Neural cell (in vitro differentiated cells): ENCODE results near the gene HEPACAM2. TPM values are rescaled to one million over a fixed set of nuclear protein-coding genes. Genes with fewer than 3 reads are reported as not detected.

Source experiments
- H2AFZ ChIP-seq: fragments of 200-600, 300-800 bp; sonication (generic), shearing (Covaris generic); 2 replicates; pipeline ENCODE4 v1.6.0; 2014; ENCODE audit warnings: low read depth, mild to moderate bottlenecking, antibody characterized with exemption, low read length, moderate library complexity
- H3F3A ChIP-seq: fragments of 200-600 bp; shearing (Covaris generic); 2 replicates; pipeline ENCODE4 v1.6.1; 2016; ENCODE audit warnings: mild to moderate bottlenecking, moderate library complexity, mixed read lengths, antibody characterized with exemption, low read length; ENCODE audit not compliant: insufficient read depth, poor library complexity, severe bottlenecking
- H3K27ac ChIP-seq: fragments of 200-600, 300-800 bp; sonication (generic), shearing (Covaris generic); 2 replicates; pipeline ENCODE4 v1.5.1; 2014; ENCODE audit warnings: mild to moderate bottlenecking, low read length, moderate library complexity
- H3K27me3 ChIP-seq: fragments of 300-800, 200-600 bp; sonication (generic), shearing (Covaris generic); 2 replicates; pipeline ENCODE4 v1.6.0; 2014; ENCODE audit warnings: mild to moderate bottlenecking, low read depth, low read length, moderate library complexity; ENCODE audit not compliant: insufficient read depth
- H3K36me3 ChIP-seq: fragments of 300-800, 200-600 bp; sonication (generic), shearing (Covaris generic); 2 replicates; pipeline ENCODE4 v1.5.1; 2014; ENCODE audit warnings: mild to moderate bottlenecking, antibody characterized with exemption, low read length, moderate library complexity; ENCODE audit not compliant: insufficient read depth
- H3K4me2 ChIP-seq: fragments of 300-800, 200-600 bp; sonication (generic), shearing (Covaris generic); 2 replicates; pipeline ENCODE4 v1.6.0; 2014; ENCODE audit warnings: mild to moderate bottlenecking, low read length
- H3K4me3 ChIP-seq: fragments of 300-800, 200-600 bp; sonication (generic), shearing (Covaris generic); 2 replicates; pipeline ENCODE4 v1.5.1; 2014; ENCODE audit warnings: mild to moderate bottlenecking, low read length, moderate library complexity
- H3K79me2 ChIP-seq: fragments of 200-600 bp; shearing (Covaris generic); replicated peaks from 2 replicates; pipeline ENCODE4 v1.6.0; 2014; ENCODE audit warnings: mild to moderate bottlenecking, low read length, moderate library complexity; ENCODE audit not compliant: insufficient read depth
- H3K9ac ChIP-seq: fragments of 300-800, 200-600 bp; sonication (generic), shearing (Covaris generic); 2 replicates; pipeline ENCODE4 v1.6.1; 2016; ENCODE audit warnings: mild to moderate bottlenecking, low read length, mixed read lengths
- H3K9me2 ChIP-seq: fragments of 200-600 bp; shearing (Covaris generic); 2 replicates; pipeline ENCODE4 v1.6.1; 2016; ENCODE audit warnings: mild to moderate bottlenecking, low read length, mixed read lengths; ENCODE audit not compliant: insufficient read depth
- H3K9me3 ChIP-seq: fragments of 200-600, 300-800 bp; sonication (generic), shearing (Covaris generic); 2 replicates; pipeline ENCODE4 v1.6.1; 2016; ENCODE audit warnings: mild to moderate bottlenecking, mixed run types, low read length, moderate library complexity, mixed read lengths
- H4K20me1 ChIP-seq: fragments of 200-600 bp; shearing (Covaris generic); 2 replicates; pipeline ENCODE4 v1.6.1; 2016; ENCODE audit warnings: mild to moderate bottlenecking, mixed run types; ENCODE audit not compliant: insufficient read depth
- CTCF ChIP-seq: fragments of 450-650 bp; IDR thresholded peaks from 2 replicates; pipeline ENCODE4 v1.5.1; 2014; ENCODE audit warnings: antibody characterized with exemption, mild to moderate bottlenecking, moderate library complexity; ENCODE audit not compliant: poor library complexity, severe bottlenecking
- EP300 ChIP-seq: fragments of 450-650 bp; conservative IDR thresholded peaks from 2 replicates; pipeline ENCODE4 v1.6.1; 2014; ENCODE audit warnings: antibody characterized with exemption, mild to moderate bottlenecking, moderate library complexity; ENCODE audit not compliant: poor library complexity, severe bottlenecking
- EZH2 ChIP-seq: fragments of 200-600, 300-800 bp; shearing (Covaris generic), sonication (generic); IDR thresholded peaks from 2 replicates; pipeline ENCODE4 v1.6.1; 2014; ENCODE audit warnings: antibody characterized with exemption, low read length, borderline replicate concordance, mild to moderate bottlenecking; ENCODE audit not compliant: insufficient read depth, poor library complexity, severe bottlenecking
- MXI1 ChIP-seq: fragments of 450-650 bp; conservative IDR thresholded peaks from 2 replicates; pipeline ENCODE4 v1.6.1; 2014; ENCODE audit warnings: antibody characterized with exemption, mild to moderate bottlenecking; ENCODE audit not compliant: poor library complexity, severe bottlenecking
- POLR2AphosphoS5 ChIP-seq: IDR thresholded peaks from 2 replicates; pipeline ENCODE4 v1.6.1; 2012
- RAD21 ChIP-seq: fragments of 450-650 bp; conservative IDR thresholded peaks from 2 replicates; pipeline ENCODE4 v1.6.1; 2014; ENCODE audit warnings: antibody characterized with exemption, mild to moderate bottlenecking, moderate library complexity
- REST ChIP-seq: IDR thresholded peaks from 2 replicates; pipeline ENCODE4 v1.6.1; 2012; ENCODE audit warnings: borderline replicate concordance
- SMC3 ChIP-seq: fragments of 450-650 bp; conservative IDR thresholded peaks from 2 replicates; pipeline ENCODE4 v1.6.1; 2014; ENCODE audit warnings: antibody characterized with exemption, mild to moderate bottlenecking, moderate library complexity; ENCODE audit not compliant: poor library complexity
- TAF1 ChIP-seq: IDR thresholded peaks from 2 replicates; pipeline ENCODE4 v1.6.1; 2012; ENCODE audit warnings: low read depth
- polyA plus RNA-seq: library from polyadenylated mRNA; depleted of rRNA; stranded (reverse); fragments of >200 nt; gene quantifications from 2 replicates; pipeline ENCODE4 v1.2.3, GENCODE V29; 2014

HEPACAM2 gene
- polyA plus RNA-seq, 1 donor from 2014 or later: 0.35 TPM

DNA sequence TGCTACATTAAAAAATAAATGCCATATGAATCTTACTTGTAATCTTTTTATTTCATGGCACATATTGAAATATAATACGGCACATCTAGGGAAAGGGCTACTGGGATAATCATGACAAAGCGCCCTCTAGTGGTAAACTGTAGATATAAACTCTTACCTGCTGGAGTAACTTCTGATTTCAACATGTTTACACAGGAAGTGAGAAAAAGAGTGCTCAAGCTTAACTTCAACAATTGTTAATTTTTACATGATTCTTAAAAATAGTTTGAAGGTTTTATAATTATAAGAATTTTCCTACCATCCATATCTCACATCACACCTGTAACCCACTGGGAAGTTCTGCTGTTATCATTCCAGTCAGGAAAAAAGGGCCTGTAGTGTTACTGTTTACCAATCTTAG is 2.0 kb upstream of the HEPACAM2 start:
- no peaks in the 10 kb centered on the region for H3K9me3 ChIP-seq
- no peak overlapping the region for H3K9ac ChIP-seq
- no peak overlapping the region for H3K4me3 ChIP-seq
- H3K9me2 ChIP-seq: no peaks in the 10 kb centered on the region
- no peaks in the 10 kb centered on the region for H4K20me1 ChIP-seq
- H3F3A ChIP-seq: no peaks in the 10 kb centered on the region
- H3K79me2 ChIP-seq: peaks cover 10% of the 10 kb centered on the region
- H3K27me3 ChIP-seq: peaks cover 9% of the 10 kb centered on the region
- no peak overlapping the region for H3K27ac ChIP-seq
- H3K4me2 ChIP-seq: no peak overlapping the region
- no peak overlapping the region for H2AFZ ChIP-seq
- TF ChIP-seq SMC3 (peak; percentile 69), REST (no peak), EZH2 (no peak), EP300 (no peak), RAD21 (peak; percentile 64), MXI1 (no peak), POLR2AphosphoS5 (no peak), CTCF (peak; percentile 75), TAF1 (no peak)
- H3K36me3 ChIP-seq: no peaks in the 10 kb centered on the region

DNA sequence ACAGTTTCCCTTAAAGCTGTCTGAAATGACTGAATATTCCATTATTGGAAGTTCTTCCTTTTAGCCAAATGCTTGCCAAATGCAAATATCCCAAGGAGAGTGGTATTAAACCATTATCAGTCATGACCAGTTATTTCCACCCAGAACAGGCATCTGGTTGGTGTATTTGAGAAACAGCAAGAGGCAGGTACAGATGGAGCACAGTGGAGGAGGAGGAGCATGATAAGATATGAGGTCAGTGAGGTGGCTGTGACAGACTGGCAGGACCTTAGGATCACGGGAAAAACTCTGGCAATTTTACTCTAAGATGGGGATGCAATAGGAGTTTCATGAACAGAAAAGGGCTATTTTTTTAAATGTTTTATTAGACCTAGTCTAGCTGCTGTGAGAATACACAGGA is 6.4 kb downstream of the HEPACAM2 start:
- no peaks in the 10 kb centered on the region for H3K36me3 ChIP-seq
- H3F3A ChIP-seq: no peaks in the 10 kb centered on the region
- no peaks in the 10 kb centered on the region for H3K9me2 ChIP-seq
- no peak overlapping the region for H2AFZ ChIP-seq
- H3K79me2 ChIP-seq: no peaks in the 10 kb centered on the region
- no peaks in the 10 kb centered on the region for H3K9me3 ChIP-seq
- TF ChIP-seq RAD21 (no peak), REST (no peak), MXI1 (no peak), TAF1 (no peak), EP300 (no peak), EZH2 (no peak), SMC3 (no peak), POLR2AphosphoS5 (no peak), CTCF (no peak)
- H3K9ac ChIP-seq: no peak overlapping the region
- H3K27ac ChIP-seq: no peak overlapping the region
- no peaks in the 10 kb centered on the region for H3K27me3 ChIP-seq
- H3K4me3 ChIP-seq: no peak overlapping the region
- no peak overlapping the region for H3K4me2 ChIP-seq
- no peaks in the 10 kb centered on the region for H4K20me1 ChIP-seq
